Caco-2 (cell line): Measurements from ENCODE around the gene ENC1. TPM values are rescaled to one million over a fixed set of nuclear protein-coding genes. Genes with fewer than 3 reads are reported as not detected.

ENCODE experiments used
- BruUV-seq: library from RNA; stranded (reverse); fragments of 400-500 nt; replicated peaks from 2 replicates; lab custom pipeline; 2021; lab: Mats Ljungman, UMichigan
- CTCF ChIA-PET: fragments of 300-600 bp; sonication (Branson Sonifier 250); formaldehyde crosslinking; loops from one replicate; lab custom pipeline; 2022; ENCODE audit warnings: antibody characterized with exemption; lab: Charles Lee
- POLR2A ChIA-PET: fragments of 300-600 bp; sonication (Branson Sonifier 250); formaldehyde crosslinking; loops from one replicate; lab custom pipeline; 2022; ENCODE audit warnings: antibody characterized with exemption; lab: Charles Lee
- DNase-seq, 2 experiments: peaks; one replicate each; pipeline versions ENCODE4 v3.0.0 to v3.0.0-alpha.2; 2020 to 2022
- H3K27me3 ChIP-seq: replicated peaks from 2 replicates; pipeline ENCODE4 v1.6.0; 2011; ENCODE audit warnings: low read length; ENCODE audit not compliant: control insufficient read depth, insufficient read depth
- H3K36me3 ChIP-seq: 2 replicates; pipeline ENCODE4 v1.5.1; 2011; ENCODE audit warnings: low read length; ENCODE audit not compliant: control insufficient read depth, insufficient read depth
- H3K4me1 ChIP-seq: fragments of 250-450 bp; sonication (Bioruptor Pico); 2 replicates; pipeline ENCODE4 v1.5.1; 2020; ENCODE audit warnings: mild to moderate bottlenecking
- H3K4me3 ChIP-seq: 2 replicates; pipeline ENCODE4 v1.5.1; 2011; ENCODE audit warnings: low read depth, mild to moderate bottlenecking, control low read depth, low read length
- H3K9me3 ChIP-seq: fragments of 250-450 bp; sonication (Bioruptor Pico); 2 replicates; pipeline ENCODE4 v1.5.1; 2020; ENCODE audit warnings: mild to moderate bottlenecking, moderate library complexity
- H3K27ac Mint-ChIP-seq: one replicate; pipeline ENCODE4 v1.8.0; 2022; ENCODE audit warnings: mixed read lengths; ENCODE audit not compliant: unreplicated experiment
- H3K27me3 Mint-ChIP-seq: one replicate; pipeline ENCODE4 v1.8.0; 2022; ENCODE audit warnings: mixed read lengths; ENCODE audit not compliant: insufficient read depth, unreplicated experiment
- H3K36me3 Mint-ChIP-seq: one replicate; pipeline ENCODE4 v1.8.0; 2022; ENCODE audit warnings: mild to moderate bottlenecking, mixed read lengths; ENCODE audit not compliant: insufficient read depth, unreplicated experiment
- H3K4me1 Mint-ChIP-seq: one replicate; pipeline ENCODE4 v1.8.0; 2022; ENCODE audit warnings: low read depth, mixed read lengths; ENCODE audit not compliant: unreplicated experiment
- H3K4me3 Mint-ChIP-seq: one replicate; pipeline ENCODE4 v1.8.0; 2022; ENCODE audit warnings: mild to moderate bottlenecking, moderate library complexity, mixed read lengths; ENCODE audit not compliant: unreplicated experiment
- H3K9me3 Mint-ChIP-seq: one replicate; pipeline ENCODE4 v1.8.0; 2022; ENCODE audit warnings: mixed read lengths; ENCODE audit not compliant: unreplicated experiment
- intact Hi-C: fragments of 100-400 bp; cut with micrococcal nuclease; formaldehyde crosslinking; loops from one replicate; pipeline ENCODE4 v1.10.0; 2022; ENCODE audit not compliant: unreplicated experiment
- total RNA-seq: library from RNA; stranded (reverse); gene quantifications from 2 replicates; pipeline ENCODE4 v1.2.3, GENCODE V29; 2022
- TF ChIP-seq, protein P1 (sequence below), 2 experiments: fragments of 200-600 bp in 1 of 2; IDR thresholded peaks; 1 replicate in 1 of 2; 2 replicates in 1 of 2; pipeline versions ENCODE4 v1.5.1 to v1.8.0; 2011 to 2022; ENCODE audit warnings: antibody characterized with exemption in 1 of 2, control low read depth in 1 of 2, inconsistent platforms in 1 of 2, low read depth in 1 of 2, low read length in 1 of 2, mild to moderate bottlenecking in 1 of 2, moderate library complexity in 1 of 2; ENCODE audit not compliant: insufficient read depth in 1 of 2, severe bottlenecking in 1 of 2, unreplicated experiment in 1 of 2

The ENC1 gene
- total RNA-seq, 1 experiment from 2014 or later, result 92.7 TPM

- no peak for DNase-seq
- Histone ChIP-seq H3K4me3 (no peak overlapping the region), H3K9me3 (no peaks in the 10 kb centered on the region), H3K27me3 (no peaks in the 10 kb centered on the region), H3K36me3 (no peaks in the 10 kb centered on the region), H3K4me1 (peaks cover 37% of the 10 kb centered on the region)
- no peaks in the 10 kb centered on the region for H3K27me3 Mint-ChIP-seq
- TF ChIP-seq, protein P1, sequence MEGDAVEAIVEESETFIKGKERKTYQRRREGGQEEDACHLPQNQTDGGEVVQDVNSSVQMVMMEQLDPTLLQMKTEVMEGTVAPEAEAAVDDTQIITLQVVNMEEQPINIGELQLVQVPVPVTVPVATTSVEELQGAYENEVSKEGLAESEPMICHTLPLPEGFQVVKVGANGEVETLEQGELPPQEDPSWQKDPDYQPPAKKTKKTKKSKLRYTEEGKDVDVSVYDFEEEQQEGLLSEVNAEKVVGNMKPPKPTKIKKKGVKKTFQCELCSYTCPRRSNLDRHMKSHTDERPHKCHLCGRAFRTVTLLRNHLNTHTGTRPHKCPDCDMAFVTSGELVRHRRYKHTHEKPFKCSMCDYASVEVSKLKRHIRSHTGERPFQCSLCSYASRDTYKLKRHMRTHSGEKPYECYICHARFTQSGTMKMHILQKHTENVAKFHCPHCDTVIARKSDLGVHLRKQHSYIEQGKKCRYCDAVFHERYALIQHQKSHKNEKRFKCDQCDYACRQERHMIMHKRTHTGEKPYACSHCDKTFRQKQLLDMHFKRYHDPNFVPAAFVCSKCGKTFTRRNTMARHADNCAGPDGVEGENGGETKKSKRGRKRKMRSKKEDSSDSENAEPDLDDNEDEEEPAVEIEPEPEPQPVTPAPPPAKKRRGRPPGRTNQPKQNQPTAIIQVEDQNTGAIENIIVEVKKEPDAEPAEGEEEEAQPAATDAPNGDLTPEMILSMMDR (IDR thresholded peaks at IDR 0.05; ENCODE audit: insufficient read depth in 1 of 2, low read depth in 1 of 2, low read length in 1 of 2, severe bottlenecking in 1 of 2, unreplicated experiment in 1 of 2), result no peak
- peaks cover 48% of the 10 kb centered on the region for H3K4me1 Mint-ChIP-seq
- peaks cover 6% of the 10 kb centered on the region for H3K36me3 Mint-ChIP-seq
- no TSS peak for BruUV-seq
- intact Hi-C loops, result no loop called here
- peaks cover 21% of the 10 kb centered on the region for H3K9me3 Mint-ChIP-seq
- peak overlapping the region; percentile 14 for H3K27ac Mint-ChIP-seq
- ChIA-PET CTCF (no interaction called here), POLR2A (no interaction called here)
- H3K4me3 Mint-ChIP-seq, result no peak overlapping the region
Observed at GRCh38 chr5:74587890-74588289, 52.6 kb downstream of the ENC1 start.

GRCh38 chr5:74587300-74587699 lies 53.2 kb downstream of the ENC1 start:
- Histone ChIP-seq H3K4me1 (peaks cover 41% of the 10 kb centered on the region), H3K27me3 (no peaks in the 10 kb centered on the region), H3K36me3 (no peaks in the 10 kb centered on the region), H3K9me3 (no peaks in the 10 kb centered on the region), H3K4me3 (no peak overlapping the region)
- no peaks in the 10 kb centered on the region for H3K27me3 Mint-ChIP-seq
- H3K4me3 Mint-ChIP-seq, result no peak overlapping the region
- H3K4me1 Mint-ChIP-seq, result peaks cover 54% of the 10 kb centered on the region
- POLR2A ChIA-PET, result no interaction called here
- intact Hi-C loops, result no loop called here
- CTCF ChIA-PET, result no interaction called here
- peaks cover 27% of the 10 kb centered on the region for H3K9me3 Mint-ChIP-seq
- H3K36me3 Mint-ChIP-seq, result peaks cover 6% of the 10 kb centered on the region
- DNase-seq, result no peak
- TF ChIP-seq, protein P1 (IDR thresholded peaks at IDR 0.05; ENCODE audit: insufficient read depth in 1 of 2, low read depth in 1 of 2, low read length in 1 of 2, severe bottlenecking in 1 of 2, unreplicated experiment in 1 of 2), result no peak
- no peak overlapping the region for H3K27ac Mint-ChIP-seq
- no TSS peak for BruUV-seq

- Histone ChIP-seq H3K36me3 (no peaks in the 10 kb centered on the region), H3K4me3 (no peak overlapping the region), H3K4me1 (peaks cover 45% of the 10 kb centered on the region), H3K9me3 (no peaks in the 10 kb centered on the region), H3K27me3 (no peaks in the 10 kb centered on the region)
- CTCF ChIA-PET, result interaction anchor here (0.6 kb wide), 1 partner anchor 459 kb away, joined by 3 read pairs; no protein-coding TSS in a partner anchor
- no peak for DNase-seq
- no TSS peak for BruUV-seq
- Mint-ChIP-seq H3K27me3 (no peaks in the 10 kb centered on the region), H3K27ac (no peak overlapping the region), H3K36me3 (peaks cover 8% of the 10 kb centered on the region), H3K9me3 (peaks cover 28% of the 10 kb centered on the region), H3K4me1 (peaks cover 55% of the 10 kb centered on the region), H3K4me3 (no peak overlapping the region)
- intact Hi-C loops, result no loop called here
- TF ChIP-seq, protein P1 (IDR thresholded peaks at IDR 0.05; ENCODE audit: insufficient read depth in 1 of 2, low read depth in 1 of 2, low read length in 1 of 2, severe bottlenecking in 1 of 2, unreplicated experiment in 1 of 2), result no peak
- POLR2A ChIA-PET, result no interaction called here
Observed at GRCh38 chr5:74586856-74587255, 53.7 kb downstream of the ENC1 start.
